ENCODE measurements around the gene HCRT.

- TF ChIP-seq EZH2 (IDR thresholded peaks at IDR 0.05) (no peak), POLR2AphosphoS5 (IDR thresholded peaks at IDR 0.05; ENCODE audit: borderline replicate concordance, low read depth, low read length) (no peak), FOXP2 (optimal IDR thresholded peaks at IDR 0.05; ENCODE audit: control extremely low read depth, extremely low read length, insufficient read depth) (no peak)
These were observed 1.2 kb downstream of the HCRT start for GRCh38 chr17:42183741-42184711.
